K562 (cell line): ENCODE results near the gene ROM1. TPM values are rescaled to one million over a fixed set of nuclear protein-coding genes. Genes with fewer than 3 reads are reported as not detected.

ENCODE experiments used
- CC2D1A ChIP-seq: fragments of 450-650 bp; IDR thresholded peaks from 2 replicates; pipeline ENCODE4 v1.6.1; 2017; ENCODE audit warnings: mild to moderate bottlenecking
- CHD7 ChIP-seq: fragments of 200-600 bp; sonication (generic); IDR thresholded peaks from one replicate; pipeline ENCODE4 v1.6.1; 2012; ENCODE audit warnings: mild to moderate bottlenecking, low read depth, low read length, inconsistent platforms
- FOS ChIP-seq: IDR thresholded peaks from 3 replicates; pipeline ENCODE4 v1.6.1; 2011; ENCODE audit not compliant: insufficient read length; ENCODE audit errors: extremely low read depth
- FOXK2 ChIP-seq, 2 experiments: fragments of 450-650 bp; IDR thresholded peaks in 1 of 2; conservative IDR thresholded peaks in 1 of 2; 2 replicates each; pipeline ENCODE4 v1.6.1; 2016; ENCODE audit warnings: low read depth in 2 of 2, mild to moderate bottlenecking in 1 of 2
- NCOA1 ChIP-seq: fragments of 450-650 bp; IDR thresholded peaks from 2 replicates; pipeline ENCODE4 v1.6.1; 2016; ENCODE audit warnings: low read depth
- PHF20 ChIP-seq: fragments of 450-650 bp; IDR thresholded peaks from 2 replicates; pipeline ENCODE4 v1.6.1; 2018; ENCODE audit not compliant: partially characterized antibody
- SMAD2 ChIP-seq: fragments of 150-350 bp; IDR thresholded peaks from 2 replicates; pipeline ENCODE4 v1.6.1; 2014; ENCODE audit warnings: low read depth, mild to moderate bottlenecking, low read length
- ZBTB11 ChIP-seq, 3 experiments: fragments of 200-800 bp in 1 of 3; fragments of 250-450 bp in 1 of 3; fragments of 450-650 bp in 1 of 3; sonication (Bioruptor Pico) in 1 of 3; sonication (Bioruptor generic) in 1 of 3; formaldehyde crosslinking in 1 of 3; IDR thresholded peaks; 2 replicates each; pipeline versions ENCODE4 v1.6.1 to v1.8.0; 2016 to 2022; ENCODE audit warnings: mild to moderate bottlenecking in 2 of 3, missing genetic modification characterization in 2 of 3, missing compliant biosample characterization in 1 of 3, moderate library complexity in 1 of 3
- ZBTB26 ChIP-seq: fragments of 450-650 bp; formaldehyde crosslinking; IDR thresholded peaks from 2 replicates; pipeline ENCODE4 v1.4.0; 2022; ENCODE audit warnings: missing genetic modification characterization
- ZEB2 ChIP-seq: fragments of 450-650 bp; IDR thresholded peaks from 2 replicates; pipeline ENCODE4 v1.6.1; 2016
- ZNF253 ChIP-seq: fragments of 250-450 bp; sonication (Bioruptor Pico); conservative IDR thresholded peaks from 2 replicates; pipeline ENCODE4 v1.6.1; 2021; ENCODE audit warnings: mild to moderate bottlenecking
- ZSCAN29 ChIP-seq: fragments of 450-650 bp; IDR thresholded peaks from 2 replicates; pipeline ENCODE4 v1.6.1; 2017
- polyA plus RNA-seq, 8 experiments: library from polyadenylated mRNA; depleted of rRNA in 4 of 8; stranded (reverse) in 5 of 8; unstranded in 3 of 8; fragments of >200 nt; fragmentation: Nextera tagmentation in 2 of 8; fragmentation: Illumina TruSeq in 1 of 8; extraction: Ambion mirVana in 2 of 8; extraction: Trizol in 1 of 8; gene quantifications; 2 replicates each; pipeline versions ENCODE4 v1.2.1 to v1.2.3, GENCODE V29; 2011 to 2014; ENCODE audit warnings: inconsistent platforms in 1 of 8, missing spikeins in 1 of 8
- total RNA-seq, 7 experiments: library from RNA; depleted of rRNA in 6 of 7; stranded (reverse); fragments of >200 nt in 6 of 7; fragmentation: Illumina TruSeq in 2 of 7; extraction: Trizol in 2 of 7; gene quantifications; 2 replicates each; pipeline versions ENCODE4 v1.2.1 to v1.2.3, GENCODE V29; 2011 to 2021; ENCODE audit warnings: low replicate concordance in 1 of 7

ROM1 gene
- total and polyA plus RNA-seq, 9 of the 15 experiments (the other 6 are each of a cell fraction or from before 2014, with no cell fraction given) = 0.75 to 4.0 (median 2.6) TPM

- TF ChIP-seq ZBTB26 (CRISPR knock-in tag) (no peak), CC2D1A (peak; percentile 9; the same call in 1 of the 2 replicates), PHF20 (peak; percentile 10), ZNF253 (no peak), ZSCAN29 (no peak), FOXK2 (conservative IDR thresholded peaks at IDR 0.05 in 1 of 2, IDR thresholded peaks at IDR 0.05 in 1 of 2; ENCODE audit: low read depth in 2 of 2) (no peak), ZEB2 (peak; percentile 57; the same call in 1 of the 2 replicates), SMAD2 (no peak), NCOA1 (no peak), FOS (no peak), ZBTB11 (CRISPR knock-in tag; IDR thresholded peaks at IDR 0.05) (peak in 1 of 3 experiments; percentile 60; a peak in 1 of 6 replicates), CHD7 (no peak)
These were observed 51.5 kb downstream of the ROM1 start (continued) for GRCh38 chr11:62664405-62665074.
